Activated CD4-positive, alpha-beta memory T cell treated with anti-CD3 and anti-CD28 coated beads, Interleukin-2, amount 10 ng/mL, durations not matched to agents 7 days and 5 days (primary cell): Measurements from ENCODE around the gene TNFSF9. TPM values are rescaled to one million over a fixed set of nuclear protein-coding genes. Genes with fewer than 3 reads are reported as not detected.
A peak's percentile ranks its signal among the peaks of the same experiment; 100 is the strongest.
"Not testable (repeated sequence)": the region's sequence is repeated elsewhere in the genome, so short reads cannot be mapped to it uniquely, and the experiment has no call there.

ENCODE experiments used
- CTCF ChIA-PET: fragments of 350-600 bp; sonication (Branson Sonifier 250); formaldehyde crosslinking; loops from one replicate; lab custom pipeline; 2021; ENCODE audit warnings: antibody characterized with exemption, inconsistent platforms; lab: Charles Lee
- POLR2A ChIA-PET: fragments of 350-600 bp; sonication (Branson Sonifier 250); formaldehyde crosslinking; loops from one replicate; lab custom pipeline; 2021; ENCODE audit warnings: antibody characterized with exemption; lab: Charles Lee
- DNase-seq: peaks from one replicate; pipeline ENCODE4 v3.0.0-alpha.2; 2020
- H3K27ac Mint-ChIP-seq: one replicate; pipeline ENCODE4 v1.8.0; 2021; ENCODE audit warnings: mild to moderate bottlenecking, mixed read lengths
- H3K27me3 Mint-ChIP-seq: one replicate; pipeline ENCODE4 v1.8.0; 2021; ENCODE audit warnings: mixed read lengths
- H3K36me3 Mint-ChIP-seq: one replicate; pipeline ENCODE4 v1.8.0; 2021; ENCODE audit warnings: low read depth, mixed read lengths
- H3K4me1 Mint-ChIP-seq: one replicate; pipeline ENCODE4 v1.8.0; 2021; ENCODE audit warnings: mixed read lengths
- H3K4me3 Mint-ChIP-seq: one replicate; pipeline ENCODE4 v1.8.0; 2021; ENCODE audit warnings: mild to moderate bottlenecking, mixed read lengths
- H3K9me3 Mint-ChIP-seq: one replicate; pipeline ENCODE4 v1.8.0; 2021; ENCODE audit warnings: mixed read lengths
- total RNA-seq, 2 experiments: library from RNA; stranded (reverse); gene quantifications; one replicate each; pipeline ENCODE4 v1.2.3, GENCODE V29; 2021

The TNFSF9 gene
- total RNA-seq, 2 experiments from 2014 or later = 5.7 to 5.8 TPM

GRCh38 chr19:6495947-6496346 lies 34.9 kb upstream of the TNFSF9 start:
- peaks cover 2% of the 10 kb centered on the region for H3K27me3 Mint-ChIP-seq
- CTCF ChIA-PET = interaction anchor here (0.6 kb wide), 1 partner anchor 330 kb away, joined by 3 read pairs; no protein-coding TSS in a partner anchor
- POLR2A ChIA-PET = no interaction called here
- peaks cover 8% of the 10 kb centered on the region for H3K9me3 Mint-ChIP-seq
- no peak overlapping the region for H3K4me3 Mint-ChIP-seq
- peaks cover 17% of the 10 kb centered on the region for H3K4me1 Mint-ChIP-seq
- no peak overlapping the region for H3K27ac Mint-ChIP-seq
- no peaks in the 10 kb centered on the region for H3K36me3 Mint-ChIP-seq
- DNase-seq = no peak

DNA sequence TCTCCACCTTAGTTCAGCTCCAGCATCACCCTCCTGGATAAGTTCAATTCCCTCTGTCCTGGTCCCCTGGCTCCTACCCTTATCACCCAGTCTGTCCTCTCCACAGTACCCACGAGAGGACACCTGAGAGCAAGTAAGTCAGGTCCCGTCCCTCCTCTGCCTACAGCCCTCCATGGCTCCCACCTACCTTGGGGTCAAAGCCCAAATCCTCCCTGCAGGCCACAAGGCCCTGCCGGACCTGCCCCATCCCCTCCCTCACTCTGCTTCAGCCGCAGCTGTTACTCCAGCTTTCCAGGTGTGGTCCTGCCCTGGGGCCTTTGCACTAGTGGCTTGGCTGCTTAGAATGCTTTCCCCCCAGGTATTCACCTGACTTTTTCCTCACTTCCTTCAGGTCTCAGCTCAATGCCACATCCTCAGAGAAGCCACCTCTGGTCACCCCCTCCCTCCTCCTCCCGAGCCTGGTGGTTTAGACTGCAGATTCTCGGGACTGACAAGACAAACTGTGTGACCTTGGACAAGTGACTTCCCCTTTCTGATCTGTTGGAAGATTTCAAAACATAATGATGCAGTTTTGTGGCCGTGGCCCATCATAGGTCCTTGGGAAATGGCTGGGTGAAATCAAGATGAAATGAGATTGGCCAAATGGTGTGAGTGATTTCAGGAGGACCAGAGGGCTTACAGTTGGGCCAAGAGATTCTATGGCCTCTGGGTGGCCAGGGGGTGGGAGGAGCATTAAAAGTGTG lies 32.4 kb upstream of the TNFSF9 start:
- H3K4me1 Mint-ChIP-seq = peaks cover 21% of the 10 kb centered on the region
- no peak overlapping the region for H3K27ac Mint-ChIP-seq
- DNase-seq = no peak
- ChIA-PET CTCF (no interaction called here), POLR2A (interaction anchor here (4.3 kb wide), 1 partner anchor 17 kb away, joined by 23 read pairs; the partner anchor contains the start of gene DENND1C)
- H3K9me3 Mint-ChIP-seq = no peaks in the 10 kb centered on the region
- no peak overlapping the region for H3K4me3 Mint-ChIP-seq
- peaks cover 12% of the 10 kb centered on the region for H3K27me3 Mint-ChIP-seq
- no peaks in the 10 kb centered on the region for H3K36me3 Mint-ChIP-seq

GRCh38 chr19:6499052-6499790 lies 31.6 kb upstream of the TNFSF9 start:
- ChIA-PET CTCF (interaction anchor here (0.7 to 1.4 kb wide), 2 partner anchors 18 to 209 kb away, joined by 3 to 4 read pairs; partner anchors contain the start of gene DENND1C), POLR2A (interaction anchor here (0.6 to 4.3 kb wide), 3 partner anchors 9 to 671 kb away, joined by 3 to 23 read pairs (median 3); partner anchors contain the start of gene DENND1C)
- peaks cover 24% of the 10 kb centered on the region for H3K4me1 Mint-ChIP-seq
- DNase-seq = no peak
- H3K36me3 Mint-ChIP-seq = no peaks in the 10 kb centered on the region
- H3K27ac Mint-ChIP-seq = no peak overlapping the region
- no peak overlapping the region for H3K4me3 Mint-ChIP-seq
- no peaks in the 10 kb centered on the region for H3K9me3 Mint-ChIP-seq
- H3K27me3 Mint-ChIP-seq = peaks cover 15% of the 10 kb centered on the region

DNA sequence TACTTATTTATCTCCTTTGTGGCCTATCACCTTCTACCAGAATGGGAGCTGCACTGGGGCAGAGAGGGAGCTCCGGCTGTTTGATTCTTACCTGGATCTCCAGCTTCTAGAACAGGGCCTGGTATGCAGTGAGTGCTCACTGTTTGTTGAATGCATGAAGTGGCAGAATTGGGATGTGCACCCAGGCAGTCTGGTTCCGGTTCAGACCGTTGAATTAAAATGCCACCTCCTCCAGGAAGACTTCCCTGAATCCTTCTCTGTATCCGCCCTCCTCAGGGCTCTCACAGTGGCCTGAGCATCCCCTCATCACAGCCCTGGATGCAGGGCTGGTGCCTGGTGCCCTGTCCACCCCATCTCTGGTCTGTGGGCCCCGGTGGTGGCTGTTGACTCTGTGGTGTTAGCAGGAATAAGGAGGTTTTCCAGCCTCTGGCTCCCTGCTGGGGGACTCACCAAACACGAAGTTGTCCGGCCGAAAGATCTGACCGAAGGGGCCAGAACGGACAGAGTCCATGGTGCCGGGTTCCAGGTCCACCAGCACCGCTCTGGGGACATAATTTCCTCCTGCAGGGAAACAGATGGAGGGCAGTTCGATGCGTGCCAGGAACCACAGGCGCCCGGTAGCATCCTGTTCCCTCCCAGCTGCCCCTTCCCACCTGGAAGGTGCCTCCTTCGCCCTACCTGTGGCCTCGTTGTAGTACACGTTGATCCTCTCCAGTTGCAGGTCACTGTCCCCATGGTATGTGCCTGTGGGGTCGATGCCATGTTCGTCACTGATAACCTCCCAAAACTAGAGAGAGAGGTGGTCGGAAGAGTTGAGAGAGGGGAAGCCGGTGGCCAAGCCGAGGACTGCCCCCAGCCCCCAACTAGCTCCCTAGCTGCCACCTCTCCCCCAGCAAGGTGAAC lies 29.7 kb upstream of the TNFSF9 start:
- ChIA-PET CTCF (interaction anchor here (1.4 kb wide), 1 partner anchor 20 kb away, joined by 4 read pairs; the partner anchor contains the start of gene DENND1C), POLR2A (interaction anchor here (4.3 kb wide), 1 partner anchor 20 kb away, joined by 23 read pairs; the partner anchor contains the start of gene DENND1C)
- no peak for DNase-seq
- peaks cover 34% of the 10 kb centered on the region for H3K4me1 Mint-ChIP-seq
- H3K27me3 Mint-ChIP-seq = peaks cover 15% of the 10 kb centered on the region
- no peaks in the 10 kb centered on the region for H3K9me3 Mint-ChIP-seq
- H3K27ac Mint-ChIP-seq = no peak overlapping the region
- no peaks in the 10 kb centered on the region for H3K36me3 Mint-ChIP-seq
- peak overlapping the region; percentile 58 for H3K4me3 Mint-ChIP-seq

DNA sequence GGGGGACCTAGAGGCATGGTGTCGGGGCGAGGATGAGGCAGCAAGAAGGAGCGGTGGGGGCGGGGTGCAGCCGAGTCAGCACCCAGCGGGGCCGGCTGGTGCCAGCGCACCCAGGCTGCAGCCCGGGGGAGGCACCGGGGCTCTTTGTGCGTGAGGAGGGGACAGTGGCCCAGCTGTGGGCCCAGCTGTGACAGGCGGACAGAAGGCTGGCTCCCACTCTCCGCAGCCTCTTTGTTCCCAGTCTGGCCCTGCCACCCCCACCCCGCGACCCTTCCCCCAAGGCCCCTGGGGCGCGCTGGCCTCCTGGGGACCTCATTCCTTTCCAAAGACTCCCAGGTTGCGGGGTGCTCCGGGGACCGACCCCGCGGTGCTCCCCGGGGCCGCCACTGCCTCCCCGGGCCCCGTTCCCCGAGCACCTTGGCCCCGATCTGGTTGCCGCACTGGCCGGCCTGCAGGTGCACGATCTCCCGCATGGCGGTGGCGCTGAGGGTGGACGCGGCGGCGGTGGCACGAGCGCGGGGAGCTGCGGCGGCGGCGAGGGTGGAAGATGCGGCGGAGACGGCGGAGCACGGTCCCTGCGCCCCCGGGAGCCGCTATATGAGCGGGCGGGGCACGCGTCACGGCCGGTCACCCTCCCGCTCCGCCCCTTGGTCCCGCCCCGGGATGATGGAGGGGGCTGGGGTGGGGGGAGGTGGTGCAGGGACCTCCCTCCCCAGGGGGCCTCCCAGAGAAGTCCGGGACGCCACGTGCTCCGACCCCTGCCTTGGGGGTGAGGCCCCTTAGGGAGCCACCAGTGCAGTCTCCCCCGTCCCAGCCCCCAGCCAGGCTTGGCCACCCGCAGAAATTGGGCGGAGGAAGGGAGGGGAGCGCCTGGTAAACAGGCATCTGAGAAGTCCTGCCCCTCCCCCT lies 28.8 kb upstream of the TNFSF9 start, which contains the start of gene TUBB4A:
TSS of gene TUBB4A (minus strand) at position 570 of the 909 bp plus-strand sequence. CDS start at position 473, 97 bp downstream.
- Mint-ChIP-seq H3K4me1 (peaks cover 34% of the 10 kb centered on the region), H3K27ac (no peak within 1 kb of the TSS), H3K27me3 (peaks cover 15% of the 10 kb centered on the region), H3K4me3 (peak within 1 kb of the TSS; percentile 58), H3K36me3 (no peaks in the 10 kb centered on the region), H3K9me3 (no peaks in the 10 kb centered on the region)
- ChIA-PET CTCF (interaction anchor here (0.7 kb wide), 1 partner anchor 18 kb away, joined by 3 read pairs; no protein-coding TSS in a partner anchor), POLR2A (interaction anchor here (1.2 to 2.5 kb wide), 3 partner anchors 12 to 50 kb away, joined by 3 to 7 read pairs (median 7); partner anchors contain the start of gene DENND1C)
- DNase-seq = peak; percentile 50

- no peak overlapping the region for H3K4me3 Mint-ChIP-seq
- H3K4me1 Mint-ChIP-seq = peaks cover 28% of the 10 kb centered on the region
- no peak overlapping the region for H3K27ac Mint-ChIP-seq
- peaks cover 15% of the 10 kb centered on the region for H3K27me3 Mint-ChIP-seq
- CTCF ChIA-PET = interaction anchor here (0.6 to 2.0 kb wide), 7 partner anchors 13 to 460 kb away, joined by 3 to 12 read pairs (median 4); partner anchors contain the start of gene DENND1C
- no peaks in the 10 kb centered on the region for H3K36me3 Mint-ChIP-seq
- H3K9me3 Mint-ChIP-seq = no peaks in the 10 kb centered on the region
- POLR2A ChIA-PET = interaction anchor here (0.8 to 2.5 kb wide), 4 partner anchors 12 to 48 kb away, joined by 3 to 7 read pairs (median 6); partner anchors contain the start of gene DENND1C
- no peak for DNase-seq
Measured at GRCh38 chr19:6503407-6504201, 27.2 kb upstream of the TNFSF9 start.

DNA sequence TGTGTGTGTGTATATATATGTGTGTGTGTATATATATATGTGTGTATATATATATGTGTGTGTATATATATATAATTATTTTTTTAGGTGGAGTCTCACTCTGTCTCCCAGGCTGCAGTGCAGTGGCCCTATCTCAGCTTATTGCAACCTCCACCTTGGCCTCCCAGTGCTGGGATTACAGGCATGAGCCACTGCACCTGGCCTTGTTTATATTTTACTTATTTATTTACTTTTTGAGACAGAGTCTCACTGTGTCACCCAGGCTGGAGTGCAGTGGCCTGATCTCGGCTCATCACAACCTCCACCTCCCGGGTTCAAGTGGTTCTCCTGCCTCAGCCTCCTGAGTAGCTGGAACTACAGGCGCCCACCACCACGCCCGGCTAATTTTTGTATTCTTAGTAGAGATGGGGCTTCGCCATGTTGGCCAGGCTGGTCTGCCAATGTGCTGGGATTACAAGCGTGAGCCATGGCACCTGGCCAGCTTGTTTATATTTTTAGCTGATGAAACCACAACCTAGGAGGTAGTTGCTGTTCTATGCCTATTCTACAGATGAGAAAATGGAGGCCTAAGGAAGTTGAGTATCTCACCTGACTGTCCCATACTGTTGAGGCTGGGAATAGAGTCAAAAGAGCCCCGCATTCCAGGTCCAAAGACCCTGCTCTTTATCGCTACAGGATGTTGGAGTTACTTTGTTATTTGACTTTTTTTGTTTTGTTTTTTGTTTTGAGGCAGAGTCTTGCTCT lies 22.6 kb upstream of the TNFSF9 start:
- H3K9me3 Mint-ChIP-seq, DNase-seq, H3K4me3 Mint-ChIP-seq, H3K27me3 Mint-ChIP-seq, POLR2A ChIA-PET, H3K36me3 Mint-ChIP-seq, H3K27ac Mint-ChIP-seq: not testable (repeated sequence)
- CTCF ChIA-PET = interaction anchor here (1.0 to 2.8 kb wide), 2 partner anchors 8 to 83 kb away, joined by 3 to 8 read pairs; partner anchors contain the start of gene KHSRP
- H3K4me1 Mint-ChIP-seq = peaks cover 15% of the 10 kb centered on the region

GRCh38 chr19:6509118-6509971 lies 21.5 kb upstream of the TNFSF9 start:
- Mint-ChIP-seq H3K27me3 (no peaks in the 10 kb centered on the region), H3K9me3 (no peaks in the 10 kb centered on the region), H3K27ac (no peak overlapping the region), H3K36me3 (no peaks in the 10 kb centered on the region), H3K4me3 (no peak overlapping the region), H3K4me1 (peaks cover 13% of the 10 kb centered on the region)
- DNase-seq = no peak
- CTCF ChIA-PET = interaction anchor here (1.1 kb wide), 1 partner anchor 383 kb away, joined by 3 read pairs; no protein-coding TSS in a partner anchor
- POLR2A ChIA-PET = no interaction called here

- Mint-ChIP-seq H3K4me1 (peaks cover 8% of the 10 kb centered on the region), H3K36me3 (no peaks in the 10 kb centered on the region), H3K27me3 (no peaks in the 10 kb centered on the region), H3K9me3 (no peaks in the 10 kb centered on the region), H3K4me3 (no peak overlapping the region), H3K27ac (no peak overlapping the region)
- POLR2A ChIA-PET = no interaction called here
- CTCF ChIA-PET = interaction anchor here (1.0 to 1.1 kb wide), 2 partner anchors 296 to 385 kb away, joined by 3 read pairs; no protein-coding TSS in a partner anchor
- DNase-seq = no peak
Measured at GRCh38 chr19:6510618-6511017, 20.2 kb upstream of the TNFSF9 start.
